ENCODE results near the gene KDM4C.

The KDM4C gene

DNA sequence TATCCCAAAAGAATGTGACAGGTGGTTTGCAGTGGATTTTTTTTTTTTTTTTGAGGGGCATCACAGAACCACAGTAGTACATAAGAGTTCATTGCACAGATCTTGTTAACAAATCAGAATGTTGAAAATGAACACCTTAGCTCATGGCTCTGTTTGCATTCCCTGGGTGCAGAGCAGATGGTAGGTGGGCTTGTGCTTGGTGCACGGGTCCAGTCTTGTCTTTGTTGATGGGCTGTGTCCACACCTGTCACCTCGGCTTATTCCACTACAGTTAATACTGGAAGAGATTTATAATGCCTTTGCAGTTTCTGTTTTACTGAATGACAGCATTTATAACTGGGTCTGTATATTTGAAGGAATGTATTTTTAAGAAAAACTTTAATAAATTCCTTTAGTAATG is 146.6 kb downstream of the KDM4C start:
- DNase-seq (ENCODE audit: low read depth in 2 of 2) = no peak

DNA sequence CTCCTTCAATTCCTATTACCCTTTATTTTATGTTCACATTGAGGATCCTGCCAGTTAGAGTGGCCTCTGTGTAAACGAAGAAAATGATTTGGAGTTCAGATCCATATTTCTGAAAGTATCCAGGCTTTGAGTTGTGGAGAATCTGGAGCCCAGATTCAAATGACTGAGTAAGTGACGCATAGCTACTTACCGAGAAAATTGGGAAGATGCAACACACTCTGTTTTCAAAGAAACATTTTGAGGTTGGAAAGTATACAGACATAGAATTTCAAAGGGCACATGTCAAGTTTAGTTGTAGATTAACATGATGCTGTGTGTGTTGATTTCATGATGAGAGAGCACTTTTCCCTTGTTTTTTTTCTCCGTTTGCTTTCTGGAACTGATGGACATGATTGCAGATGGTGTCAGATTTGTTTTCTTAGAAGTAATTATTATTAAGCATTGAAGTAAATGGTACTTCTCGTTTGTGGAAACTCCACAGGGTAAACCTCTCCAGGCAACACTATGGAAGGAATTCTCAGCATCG is 148.1 kb downstream of the KDM4C start:
- no peak for DNase-seq (ENCODE audit: low read depth in 2 of 2)

DNA sequence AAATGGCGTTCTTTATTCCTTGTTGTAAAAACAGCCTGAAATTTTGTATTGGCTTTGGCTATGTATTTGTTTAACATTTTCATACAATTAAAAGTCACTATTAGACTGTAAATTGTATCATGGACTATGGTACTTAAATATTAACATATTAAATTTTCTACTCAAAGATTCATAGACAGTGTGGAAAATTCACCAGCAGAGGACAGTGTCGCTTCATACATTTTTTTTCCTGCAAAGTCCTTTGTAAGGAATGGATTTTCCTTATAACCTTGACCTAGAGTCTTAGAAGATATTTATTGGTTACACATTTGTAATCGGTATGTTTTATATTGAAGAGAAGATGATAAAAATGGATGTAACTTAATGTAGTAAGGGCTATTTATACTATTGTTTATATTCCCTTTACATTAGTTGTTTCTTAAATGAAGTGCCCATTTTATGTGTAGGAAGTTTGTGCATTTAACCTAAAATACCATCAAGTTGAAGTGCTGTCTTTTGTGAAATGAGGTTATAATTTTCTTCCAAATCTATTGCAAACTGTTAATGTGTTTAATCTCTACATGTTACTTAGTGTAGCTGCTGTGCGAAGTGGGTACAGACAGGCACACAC is 150.1 kb downstream of the KDM4C start:
- no peak for DNase-seq (ENCODE audit: low read depth in 2 of 2)

DNA sequence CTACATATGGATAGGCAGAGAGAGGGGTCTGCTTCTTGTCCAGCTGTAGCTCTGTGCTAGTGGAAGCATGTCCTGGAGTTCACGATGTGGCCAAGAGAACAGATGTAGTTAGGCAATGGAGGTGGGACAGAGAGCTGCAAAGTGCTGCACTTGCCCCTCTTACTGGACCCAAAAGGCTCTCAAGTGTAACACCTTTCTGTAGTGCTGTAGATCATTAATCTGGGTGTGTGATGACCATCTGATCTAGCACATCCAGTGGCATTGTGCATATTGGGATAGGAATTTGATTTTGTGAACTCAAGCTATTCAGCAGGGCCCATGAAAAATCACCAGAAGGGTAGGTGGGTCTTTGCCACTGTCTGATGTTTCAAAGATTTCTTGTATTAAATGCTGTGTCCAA is 151.4 kb downstream of the KDM4C start:
- DNase-seq (ENCODE audit: low read depth in 2 of 2) = no peak

DNA sequence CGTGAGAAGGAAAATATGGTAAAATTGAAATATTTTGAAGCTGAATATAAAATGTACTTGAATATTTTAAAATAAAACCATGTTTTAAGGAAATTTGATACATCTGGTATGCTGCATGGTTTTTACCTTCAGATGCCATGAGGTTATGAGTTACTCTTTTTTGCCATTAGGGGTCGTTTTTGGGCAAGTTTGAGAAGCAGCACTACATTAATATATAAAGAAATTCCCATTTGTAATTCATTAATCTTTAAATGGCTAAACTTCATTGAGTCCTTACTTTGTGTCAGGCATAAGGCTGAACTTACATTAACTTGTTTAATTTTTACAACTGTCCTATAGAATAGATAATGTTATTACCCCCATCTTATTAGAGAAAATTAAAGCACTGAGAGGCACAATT is 152.3 kb downstream of the KDM4C start:
- DNase-seq (ENCODE audit: low read depth in 2 of 2) = no peak

DNA sequence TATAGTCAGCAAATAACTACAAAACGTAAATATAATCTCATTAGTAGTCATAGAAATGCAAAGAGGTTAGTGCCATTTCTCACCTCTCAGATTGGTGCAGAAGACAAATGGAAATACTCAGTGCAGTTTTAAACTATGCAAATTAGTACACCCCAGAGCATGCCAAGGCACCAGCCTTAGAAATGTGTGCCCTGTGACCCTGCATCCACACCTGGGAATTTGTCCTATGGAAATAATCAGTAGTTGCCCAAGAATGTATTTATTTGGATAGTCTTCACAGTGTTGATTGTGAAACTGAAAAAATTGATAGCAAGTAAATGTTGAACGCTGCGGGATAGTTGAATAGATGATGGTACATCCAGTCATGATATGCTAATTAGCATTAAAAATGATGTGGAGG is 152.7 kb downstream of the KDM4C start:
- no peak for DNase-seq (ENCODE audit: low read depth in 2 of 2)

DNA sequence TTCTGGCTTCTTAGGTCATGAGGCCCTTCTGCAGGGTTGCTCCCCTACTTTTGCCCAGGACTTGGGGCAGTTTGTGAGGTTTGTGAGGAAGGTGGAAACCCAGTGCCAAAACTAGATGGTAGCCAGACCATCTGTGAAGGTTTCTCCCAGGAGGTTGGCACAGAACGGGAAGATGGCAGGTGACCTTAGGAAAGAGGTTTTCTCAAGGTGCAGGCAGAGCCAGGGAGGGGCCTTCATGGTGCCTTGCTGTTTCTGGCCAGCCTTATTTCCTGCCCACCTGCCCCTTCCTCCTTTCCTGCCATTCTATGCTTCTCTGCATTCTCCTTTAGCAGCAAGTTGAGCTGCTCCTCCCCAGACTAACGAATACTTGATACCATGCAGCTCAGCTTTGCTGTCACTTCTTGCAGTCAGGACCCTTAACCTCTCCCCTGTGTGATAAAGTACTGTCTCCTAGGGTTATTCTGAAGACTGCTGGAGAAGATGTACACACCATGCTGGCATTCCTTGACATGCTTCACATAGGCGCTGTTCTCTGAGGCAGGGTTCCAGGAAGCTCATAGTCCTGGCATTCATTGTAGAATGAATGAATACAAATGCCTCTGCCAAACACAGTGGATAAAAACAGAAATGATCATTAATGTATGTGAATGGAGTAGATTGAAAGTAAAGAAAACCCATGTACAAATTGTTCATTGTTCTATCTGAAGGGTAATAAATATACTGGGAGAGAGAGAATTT is 154.3 kb downstream of the KDM4C start:
- DNase-seq (ENCODE audit: low read depth in 2 of 2) = no peak

DNA sequence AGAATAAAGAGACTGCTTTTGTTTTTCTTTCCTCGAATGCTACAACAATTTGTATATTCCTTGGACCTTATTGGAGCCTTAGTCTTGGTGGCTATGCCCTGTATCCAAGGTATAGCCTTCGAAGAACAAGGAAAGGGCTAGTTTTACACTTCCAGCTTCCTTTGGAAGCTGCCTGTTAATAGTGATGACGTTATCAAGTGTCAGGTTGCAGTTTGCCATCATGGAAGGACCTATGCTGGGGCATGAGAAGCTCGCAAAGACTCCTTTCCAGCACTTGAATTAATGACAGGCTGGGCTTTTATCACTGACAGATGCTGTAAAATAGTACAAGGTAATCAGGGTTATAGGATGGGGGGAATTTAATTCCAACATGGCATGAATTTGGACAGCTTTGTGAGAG is 157.9 kb downstream of the KDM4C start:
- no peak for DNase-seq (ENCODE audit: low read depth in 2 of 2)

DNA sequence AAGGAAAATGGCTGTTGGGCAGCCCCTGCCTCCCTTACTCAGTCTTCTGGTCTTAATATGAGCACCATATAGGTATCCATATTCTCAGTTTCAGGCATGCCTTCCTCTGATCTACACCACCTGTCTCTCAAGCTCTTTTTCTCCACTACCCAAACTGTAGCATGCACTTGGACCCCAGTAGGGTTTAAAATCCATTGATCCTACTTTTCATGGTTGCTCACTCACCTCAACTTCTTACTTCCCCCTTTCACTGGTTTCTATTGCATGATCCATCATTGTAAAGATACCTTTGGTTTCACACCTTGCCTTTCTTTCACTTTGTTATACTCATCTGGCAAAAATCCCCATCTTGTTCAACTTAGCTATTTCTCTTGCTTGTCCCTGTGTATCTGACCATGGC is 159.4 kb downstream of the KDM4C start:
- no peak for DNase-seq (ENCODE audit: low read depth in 2 of 2)

DNA sequence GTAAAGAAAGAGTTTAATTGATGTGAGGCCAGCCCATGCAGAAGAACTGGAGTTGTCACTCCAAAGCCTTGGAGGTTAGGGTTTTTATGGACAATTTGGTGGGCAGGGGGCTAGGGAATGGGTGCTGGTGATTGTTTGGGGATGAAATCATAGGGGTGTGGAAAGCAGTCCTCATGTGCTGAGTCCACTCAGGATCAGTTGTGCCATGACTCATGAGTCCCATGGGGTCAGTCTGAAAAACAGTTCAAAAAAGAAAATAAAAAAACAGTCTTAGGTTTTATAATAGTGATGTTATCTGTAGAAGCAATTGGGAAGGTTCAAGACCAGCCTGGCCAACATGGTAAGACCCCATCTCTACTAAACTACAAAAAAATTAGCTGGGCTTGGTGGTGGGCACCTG is 162.3 kb downstream of the KDM4C start:
- no peak for DNase-seq (ENCODE audit: low read depth in 2 of 2)

DNA sequence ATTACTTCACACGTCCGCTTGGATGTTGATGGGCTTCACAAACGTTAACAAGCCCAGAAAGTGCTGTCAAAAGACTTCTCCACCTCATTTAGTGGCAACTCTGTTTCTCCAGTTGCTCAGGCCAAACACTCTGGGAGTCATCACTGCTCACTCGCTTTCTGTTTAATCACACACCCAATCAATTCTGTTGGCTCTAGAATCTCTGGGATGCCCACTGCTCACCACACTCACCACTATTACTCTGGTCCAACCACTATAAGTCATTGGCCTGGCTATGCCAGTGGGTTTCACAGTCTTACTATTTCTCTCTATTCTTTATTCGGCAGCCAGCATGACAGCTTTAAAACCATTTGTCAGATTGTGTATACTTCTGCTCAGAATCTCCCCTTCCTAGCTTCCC is 163.5 kb downstream of the KDM4C start:
- no peak for DNase-seq (ENCODE audit: low read depth in 2 of 2)

DNA sequence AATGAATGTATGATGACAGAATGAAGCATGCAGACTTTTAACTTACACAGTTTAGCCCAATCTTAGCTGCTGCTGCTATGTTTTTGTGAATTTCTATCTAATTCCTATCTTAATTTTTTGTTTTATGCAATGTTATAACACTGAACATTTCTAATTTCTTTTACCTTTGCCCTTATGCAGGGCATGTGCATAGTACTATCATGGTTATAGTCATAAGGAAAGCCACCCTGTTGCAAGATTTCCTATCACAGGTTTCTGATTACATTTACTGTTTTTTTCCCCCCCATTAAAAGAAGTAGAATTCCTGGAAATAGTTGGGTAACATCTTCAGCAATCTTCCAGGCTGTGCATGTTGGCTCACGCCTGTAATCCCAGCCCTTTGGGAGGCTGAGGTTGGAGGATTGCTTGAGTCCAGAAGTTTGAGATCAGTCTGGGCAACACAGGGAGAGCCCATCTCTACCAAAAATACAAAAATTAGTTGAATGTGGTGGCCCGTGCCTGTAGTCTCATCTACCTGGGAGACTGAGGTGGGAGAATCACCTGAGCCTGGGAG is 164.4 kb downstream of the KDM4C start:
- no peak for DNase-seq (ENCODE audit: low read depth in 2 of 2)

DNA sequence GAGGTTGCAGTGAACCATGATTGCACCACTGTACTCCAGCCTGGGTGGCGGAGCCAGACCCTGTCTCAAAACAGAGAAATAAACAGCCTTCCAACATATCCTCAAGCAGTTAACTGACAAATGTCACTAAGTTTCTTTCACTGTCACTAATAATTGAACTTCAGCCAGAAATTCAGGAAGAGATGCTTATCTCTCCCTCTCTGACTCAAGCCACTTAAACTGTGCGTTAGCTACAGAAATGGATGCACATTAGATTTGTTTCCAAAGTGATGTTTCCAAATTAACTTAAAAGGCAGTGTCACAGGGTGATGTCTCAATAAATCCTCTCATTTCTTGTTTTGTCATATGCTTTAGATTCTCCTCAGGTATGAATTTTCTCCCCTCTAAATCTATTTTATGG is 164.9 kb downstream of the KDM4C start:
- DNase-seq (ENCODE audit: low read depth in 2 of 2) = no peak

DNA sequence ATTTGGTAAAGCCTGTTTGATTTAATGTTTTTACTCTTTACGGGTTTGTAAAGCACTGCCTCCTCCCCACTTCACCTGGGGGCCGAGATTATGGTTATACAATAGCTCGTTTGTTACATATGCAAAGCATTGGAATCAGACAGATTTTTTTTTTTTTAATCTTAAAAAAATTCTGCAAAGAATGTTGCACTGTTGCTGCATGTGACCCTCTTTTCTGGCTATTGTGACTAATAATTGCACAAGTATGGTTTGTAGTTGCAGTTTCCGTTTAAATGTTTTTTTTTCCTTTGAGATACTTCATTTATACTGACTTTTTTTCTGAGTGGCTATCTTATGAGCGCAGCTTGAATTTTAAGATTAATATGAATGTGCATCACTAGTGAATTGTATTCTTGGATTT is 165.3 kb downstream of the KDM4C start:
- no peak for DNase-seq (ENCODE audit: low read depth in 2 of 2)

DNA sequence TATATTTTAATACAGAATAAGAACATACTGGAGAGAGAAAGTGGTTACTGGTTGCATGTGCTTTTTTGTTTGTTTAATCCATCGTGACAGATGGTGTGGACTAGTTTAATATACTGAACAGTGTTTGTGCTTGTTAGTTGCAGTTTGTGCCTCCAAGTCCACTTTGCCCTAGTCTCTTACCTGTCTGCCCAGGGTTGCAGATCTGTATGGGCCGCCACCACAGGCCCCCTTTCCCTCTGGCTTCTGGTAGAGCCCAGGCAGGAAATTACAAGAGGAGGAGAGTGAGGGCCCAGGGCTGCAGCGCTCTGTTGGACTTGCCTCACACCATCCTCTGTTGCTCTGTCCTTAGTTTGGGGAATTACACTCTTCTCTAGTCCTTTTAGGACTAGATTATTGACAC is 166.4 kb downstream of the KDM4C start:
- no peak for DNase-seq (ENCODE audit: low read depth in 2 of 2)

DNA sequence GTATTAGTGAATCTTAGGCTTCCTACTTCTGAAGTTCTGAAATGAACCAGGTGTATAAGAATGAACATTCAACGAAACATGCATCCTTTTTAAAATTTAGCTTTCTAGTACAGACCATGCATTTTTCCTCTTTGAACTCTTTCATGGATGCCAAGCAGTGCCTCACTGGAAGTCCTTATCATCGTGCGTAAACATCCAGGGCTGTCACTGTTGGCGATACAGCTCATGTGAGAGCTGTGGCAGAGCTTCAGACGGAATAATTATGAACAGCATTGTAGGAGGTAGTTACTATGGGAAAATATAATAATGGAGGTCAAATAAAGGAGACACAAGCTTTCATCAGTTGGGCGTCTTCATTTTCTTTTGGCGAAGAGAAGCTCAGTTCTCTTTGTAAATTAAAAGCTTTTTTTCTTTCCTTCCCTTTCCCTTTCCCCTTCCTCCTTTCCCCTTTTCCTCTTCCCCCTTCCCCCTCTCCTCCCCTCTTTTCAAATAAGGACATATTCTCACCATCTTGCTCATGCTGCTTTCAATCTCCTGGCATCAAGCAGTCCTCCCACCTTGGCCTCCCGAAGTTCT is 167.3 kb downstream of the KDM4C start:
- no peak for DNase-seq (ENCODE audit: low read depth in 2 of 2)

DNA sequence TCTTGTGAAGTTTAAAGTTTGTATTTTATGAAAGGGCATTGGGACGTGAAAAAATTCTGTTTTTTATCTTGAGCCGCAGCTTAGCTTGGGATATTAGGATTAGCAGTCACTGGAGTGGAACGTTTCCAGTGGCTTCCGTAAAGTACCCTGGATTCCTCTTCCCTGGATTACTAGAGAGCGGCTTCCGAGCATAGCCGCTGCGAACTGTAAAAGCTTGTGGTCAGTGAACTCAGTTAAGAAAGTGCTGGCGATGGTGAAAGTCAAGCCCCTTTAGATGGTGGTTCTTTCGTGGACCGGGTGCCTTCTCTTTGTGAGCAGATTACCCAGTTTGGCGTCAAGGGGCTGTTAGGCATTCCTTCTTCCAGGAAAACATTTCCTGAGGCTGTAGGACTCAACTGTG is 168.1 kb downstream of the KDM4C start:
- no peak for DNase-seq (ENCODE audit: low read depth in 2 of 2)

DNA sequence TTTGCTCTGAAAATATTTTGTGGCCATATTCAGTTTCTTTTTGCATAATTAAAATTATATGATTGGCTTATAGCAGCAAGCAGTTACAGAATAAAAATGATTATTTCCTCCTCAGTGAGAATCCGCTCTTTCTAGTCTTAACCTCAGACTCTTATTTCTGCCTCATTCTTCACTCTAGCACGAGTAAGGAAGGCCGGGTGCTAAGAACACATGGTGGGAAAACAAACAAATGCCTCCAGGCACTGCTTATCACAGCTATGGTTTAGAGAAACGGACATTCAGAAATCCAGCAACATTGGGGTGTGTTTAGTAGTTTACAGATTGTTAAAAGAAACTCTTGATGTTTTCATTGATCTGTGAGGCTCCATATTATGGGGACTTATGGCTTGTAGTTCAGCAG is 168.7 kb downstream of the KDM4C start:
- no peak for DNase-seq (ENCODE audit: low read depth in 2 of 2)

DNA sequence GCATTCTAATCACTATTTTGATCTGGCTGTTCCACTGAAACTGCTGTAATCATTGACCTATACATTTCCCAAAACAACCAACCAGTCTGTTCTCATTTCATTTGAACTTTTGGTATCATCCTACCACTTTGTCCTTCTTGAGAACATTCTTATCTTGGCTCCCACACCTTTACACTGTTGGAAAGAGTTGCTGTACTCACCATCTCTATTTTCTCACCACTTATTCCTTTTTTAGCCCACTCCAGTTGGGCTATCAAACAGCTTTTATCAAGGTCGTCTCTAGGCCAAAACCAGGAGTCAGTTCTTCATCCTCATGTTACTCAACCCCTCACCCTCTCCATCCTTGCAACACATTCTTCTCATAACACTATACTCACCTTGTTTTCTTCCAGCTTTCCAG is 170.1 kb downstream of the KDM4C start:
- DNase-seq (ENCODE audit: low read depth in 2 of 2) = no peak

DNA sequence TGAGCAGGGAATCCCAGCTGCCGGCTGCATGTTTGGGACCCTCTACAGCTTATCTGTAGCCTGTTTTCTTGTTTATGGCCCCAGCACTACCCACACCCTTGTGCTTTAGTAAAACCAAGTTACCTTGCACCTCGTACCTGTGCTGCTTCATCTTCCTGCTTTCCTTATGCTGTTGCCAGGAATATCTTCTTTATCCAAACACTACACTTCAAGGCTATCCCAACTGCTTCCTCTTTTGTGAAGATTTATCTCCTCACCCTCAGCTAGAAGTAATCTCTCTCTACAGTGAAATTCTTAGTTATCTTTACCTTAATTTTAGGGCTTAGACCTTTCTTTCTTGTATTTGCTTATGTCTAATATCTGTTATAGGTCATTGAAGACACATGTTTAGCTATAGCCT is 171.1 kb downstream of the KDM4C start:
- DNase-seq (ENCODE audit: low read depth in 2 of 2) = no peak

DNA sequence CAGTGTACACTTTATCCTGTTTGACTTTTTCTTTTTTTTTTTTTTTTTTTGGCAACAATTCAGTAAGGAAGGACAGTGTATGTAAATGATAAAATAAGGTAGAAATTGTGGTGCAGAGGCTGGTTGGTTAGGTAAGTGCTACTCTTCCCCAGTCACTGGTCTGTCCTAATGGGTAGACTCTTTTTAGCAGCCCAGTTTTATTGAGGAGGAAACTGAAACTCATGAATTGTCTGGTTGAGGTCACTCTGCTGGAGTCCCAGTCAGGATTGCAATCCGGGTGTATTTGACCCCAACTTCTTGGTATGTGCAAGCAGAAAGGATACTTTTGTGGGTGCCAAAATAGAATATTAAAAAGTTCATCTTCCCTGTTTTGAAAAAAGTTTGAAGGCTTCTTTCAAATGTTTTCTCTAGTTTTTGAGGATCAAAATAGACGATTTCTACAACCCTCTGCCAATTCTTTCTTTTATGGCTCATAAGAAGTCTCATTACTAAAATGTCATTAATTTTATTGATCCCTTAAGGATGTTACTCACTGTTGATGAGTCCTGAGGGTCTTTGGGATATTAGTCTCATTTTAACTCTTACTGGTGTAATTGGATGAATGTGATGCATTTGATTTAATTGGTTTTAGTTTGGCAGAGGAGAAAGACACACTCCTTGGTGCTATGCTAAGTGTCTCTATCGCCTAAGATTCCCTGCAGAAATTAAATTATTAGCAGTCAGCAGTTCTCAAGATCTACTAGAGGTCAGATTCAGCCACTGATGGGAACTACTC is 171.9 kb downstream of the KDM4C start:
- no peak for DNase-seq (ENCODE audit: low read depth in 2 of 2)

DNA sequence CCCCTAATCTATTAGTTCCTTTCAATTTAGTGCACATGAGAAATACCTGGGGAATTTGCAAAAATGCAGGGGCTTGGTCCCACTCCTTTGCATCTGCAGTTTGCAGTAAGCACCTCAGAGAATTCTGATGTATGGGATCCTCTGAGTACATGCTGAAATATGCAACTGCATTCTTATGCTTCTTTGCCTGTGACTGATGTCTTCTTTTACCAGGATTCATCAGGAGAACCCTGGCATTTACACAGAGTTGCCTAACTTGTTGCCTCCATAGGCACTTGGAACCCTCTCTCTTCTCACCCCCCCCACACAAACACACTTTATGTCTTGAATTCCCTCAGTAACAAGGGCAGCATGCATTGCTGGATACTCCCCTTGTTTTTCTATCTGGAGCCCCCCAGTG is 173.1 kb downstream of the KDM4C start:
- no peak for DNase-seq (ENCODE audit: low read depth in 2 of 2)
